K562 (cell line): ENCODE measurements around the gene NISCH. TPM values are rescaled to one million over a fixed set of nuclear protein-coding genes. Genes with fewer than 3 reads are reported as not detected.
A peak's percentile ranks its signal among the peaks of the same experiment; 100 is the strongest.

ENCODE experiments used
- CHD7 ChIP-seq: fragments of 200-600 bp; sonication (generic); IDR thresholded peaks from one replicate; pipeline ENCODE4 v1.6.1; 2012; ENCODE audit warnings: mild to moderate bottlenecking, low read depth, low read length, inconsistent platforms
- ETS1 ChIP-seq: conservative IDR thresholded peaks from 2 replicates; pipeline ENCODE4 v1.6.1; 2011; ENCODE audit warnings: low read depth, mild to moderate bottlenecking, low read length; ENCODE audit not compliant: control insufficient read depth
- EWSR1 ChIP-seq: fragments of 450-650 bp; IDR thresholded peaks from 2 replicates; pipeline ENCODE4 v1.6.1; 2018; ENCODE audit warnings: borderline replicate concordance, mild to moderate bottlenecking, low read depth, moderate library complexity; ENCODE audit not compliant: partially characterized antibody
- HES1 ChIP-seq: fragments of 450-650 bp; IDR thresholded peaks from 2 replicates; pipeline ENCODE4 v1.6.1; 2016; ENCODE audit warnings: low read depth, mild to moderate bottlenecking, moderate library complexity
- MEF2A ChIP-seq: IDR thresholded peaks from 2 replicates; pipeline ENCODE4 v1.6.1; 2011; ENCODE audit warnings: low read depth, mild to moderate bottlenecking, low read length, moderate library complexity; ENCODE audit not compliant: control insufficient read depth
- TBL1XR1 ChIP-seq, 2 experiments: IDR thresholded peaks; 2 replicates each; pipeline ENCODE4 v1.6.1; 2012; ENCODE audit warnings: improper control_type of control experiment in 2 of 2, low read length in 2 of 2, mild to moderate bottlenecking in 1 of 2
- TFAP4 ChIP-seq: sonication (generic); formaldehyde crosslinking; IDR thresholded peaks from 2 replicates; pipeline ENCODE4 v1.8.0; 2022; ENCODE audit warnings: missing genetic modification reagents, mild to moderate bottlenecking, moderate library complexity, borderline replicate concordance
- ZC3H8 ChIP-seq: fragments of 450-650 bp; IDR thresholded peaks from 2 replicates; pipeline ENCODE4 v1.6.1; 2017
- ZFP91 ChIP-seq: sonication (generic); formaldehyde crosslinking; IDR thresholded peaks from 2 replicates; pipeline ENCODE4 v1.8.0; 2022; ENCODE audit warnings: mild to moderate bottlenecking, missing genetic modification reagents
- polyA plus RNA-seq, 8 experiments: library from polyadenylated mRNA; depleted of rRNA in 4 of 8; stranded (reverse) in 5 of 8; unstranded in 3 of 8; fragments of >200 nt; fragmentation: Nextera tagmentation in 2 of 8; fragmentation: Illumina TruSeq in 1 of 8; extraction: Ambion mirVana in 2 of 8; extraction: Trizol in 1 of 8; gene quantifications; 2 replicates each; pipeline versions ENCODE4 v1.2.1 to v1.2.3, GENCODE V29; 2011 to 2014; ENCODE audit warnings: inconsistent platforms in 1 of 8, missing spikeins in 1 of 8
- total RNA-seq, 7 experiments: library from RNA; depleted of rRNA in 6 of 7; stranded (reverse); fragments of >200 nt in 6 of 7; fragmentation: Illumina TruSeq in 2 of 7; extraction: Trizol in 2 of 7; gene quantifications; 2 replicates each; pipeline versions ENCODE4 v1.2.1 to v1.2.3, GENCODE V29; 2011 to 2021; ENCODE audit warnings: low replicate concordance in 1 of 7

NISCH gene
- total and polyA plus RNA-seq, 9 of the 15 experiments (the other 6 are each of a cell fraction or from before 2014, with no cell fraction given), result 0.44 to 43.5 (median 23.4) TPM

- TF ChIP-seq CHD7, result no peak
- TF ChIP-seq TFAP4 (CRISPR knock-in tag), result no peak
- TF ChIP-seq MEF2A, result no peak
- no peak for TF ChIP-seq TBL1XR1 (IDR thresholded peaks at IDR 0.05; ENCODE audit: low read length in 2 of 2)
- peak; percentile 56; the same call in 1 of the 2 replicates for TF ChIP-seq ETS1
- no peak; the same call in 1 of the 2 replicates for TF ChIP-seq HES1
- no peak for TF ChIP-seq ZC3H8
- no peak for TF ChIP-seq ZFP91
- TF ChIP-seq EWSR1, result no peak
These were observed at the start of gene NISCH (continued) for GRCh38 chr3:52455283-52456168.
